ENCODE data around the gene LDLRAD4. TPM values are rescaled to one million over a fixed set of nuclear protein-coding genes. Genes with fewer than 3 reads are reported as not detected.

Gene LDLRAD4
- total RNA-seq, 1 experiment from 2014 or later: not detected

- no peak overlapping the region for H3K4me3 ChIP-seq (ENCODE audit: low read length)
- no peaks in the 10 kb centered on the region for H3K79me2 ChIP-seq (ENCODE audit: low read length)
- CTCF ChIA-PET: no interaction called here
- no TSS peak for BruUV-seq (replicated peaks)
- no peaks in the 10 kb centered on the region for H3F3A ChIP-seq (ENCODE audit: low read length, unreplicated experiment)
- POLR2A ChIA-PET (ENCODE audit: unreplicated experiment): no interaction called here
- no peaks in the 10 kb centered on the region for H3K36me3 ChIP-seq (ENCODE audit: low read depth, low read length)
- no peaks in the 10 kb centered on the region for H3K9me3 ChIP-seq (ENCODE audit: low read length)
- H4K20me1 ChIP-seq (ENCODE audit: low read length): no peaks in the 10 kb centered on the region
- H3K9me2 ChIP-seq (replicated peaks; ENCODE audit: low read length): no peaks in the 10 kb centered on the region
- no peak overlapping the region for H3K27ac ChIP-seq (ENCODE audit: low read length)
- ATAC-seq (no peak), DNase-seq (no peak)
- H3K9ac ChIP-seq (ENCODE audit: low read length): no peak overlapping the region
- no peak overlapping the region for H3K4me2 ChIP-seq (ENCODE audit: low read length)
- intact Hi-C loops (cut with micrococcal nuclease): no loop called here
- H3K27me3 ChIP-seq (ENCODE audit: low read length): peaks cover 35% of the 10 kb centered on the region
- TF ChIP-seq CTCF (conservative IDR thresholded peaks at IDR 0.05; ENCODE audit: low read depth, low read length) (no peak), EZH2 (IDR thresholded peaks at IDR 0.05; ENCODE audit: low read length, unreplicated experiment) (no peak)
- no peak overlapping the region for H2AFZ ChIP-seq (ENCODE audit: low read length)
- no peaks in the 10 kb centered on the region for H3K4me1 ChIP-seq (ENCODE audit: insufficient read depth, low read length)
These were observed 187.6 kb downstream of the LDLRAD4 start for GRCh38 chr18:13406049-13406615.

- POLR2A ChIA-PET (ENCODE audit: unreplicated experiment): no interaction called here
- intact Hi-C loops (cut with micrococcal nuclease): no loop called here
These were observed 188.2 kb downstream of the LDLRAD4 start for GRCh38 chr18:13406736-13407135.

GRCh38 chr18:13407484-13407883 lies 188.9 kb downstream of the LDLRAD4 start:
- H3K79me2 ChIP-seq (ENCODE audit: low read length): no peaks in the 10 kb centered on the region
- intact Hi-C loops (cut with micrococcal nuclease): no loop called here
- H4K20me1 ChIP-seq (ENCODE audit: low read length): no peaks in the 10 kb centered on the region
- H3K9me3 ChIP-seq (ENCODE audit: low read length): no peaks in the 10 kb centered on the region
- no peak for TF ChIP-seq CTCF (conservative IDR thresholded peaks at IDR 0.05; ENCODE audit: low read depth, low read length)
- no peak overlapping the region for H3K4me2 ChIP-seq (ENCODE audit: low read length)
- ChIA-PET POLR2A (ENCODE audit: unreplicated experiment) (no interaction called here), CTCF (no interaction called here)
- no peaks in the 10 kb centered on the region for H3F3A ChIP-seq (ENCODE audit: low read length, unreplicated experiment)
- no peaks in the 10 kb centered on the region for H3K36me3 ChIP-seq (ENCODE audit: low read depth, low read length)
- no peak overlapping the region for H3K4me3 ChIP-seq (ENCODE audit: low read length)
- peaks cover 25% of the 10 kb centered on the region for H3K27me3 ChIP-seq (ENCODE audit: low read length)
- no peak overlapping the region for H3K9ac ChIP-seq (ENCODE audit: low read length)
- no peaks in the 10 kb centered on the region for H3K4me1 ChIP-seq (ENCODE audit: insufficient read depth, low read length)
- ATAC-seq (no peak), DNase-seq (no peak)
- H3K9me2 ChIP-seq (replicated peaks; ENCODE audit: low read length): no peaks in the 10 kb centered on the region
- no peak overlapping the region for H3K27ac ChIP-seq (ENCODE audit: low read length)
- no TSS peak for BruUV-seq (replicated peaks)
- no peak overlapping the region for H2AFZ ChIP-seq (ENCODE audit: low read length)

More at GRCh38 chr18:13406736-13407135, 188.2 kb downstream of the LDLRAD4 start:
- DNase-seq (no peak), ATAC-seq (no peak)
- Histone ChIP-seq H3F3A (ENCODE audit: low read length, unreplicated experiment) (no peaks in the 10 kb centered on the region), H3K27ac (ENCODE audit: low read length) (no peak overlapping the region), H4K20me1 (ENCODE audit: low read length) (no peaks in the 10 kb centered on the region), H3K36me3 (ENCODE audit: low read depth, low read length) (no peaks in the 10 kb centered on the region), H3K4me1 (ENCODE audit: insufficient read depth, low read length) (no peaks in the 10 kb centered on the region), H3K79me2 (ENCODE audit: low read length) (no peaks in the 10 kb centered on the region), H3K9me3 (ENCODE audit: low read length) (no peaks in the 10 kb centered on the region), H3K9ac (ENCODE audit: low read length) (no peak overlapping the region), H3K4me2 (ENCODE audit: low read length) (no peak overlapping the region), H3K27me3 (ENCODE audit: low read length) (peaks cover 29% of the 10 kb centered on the region), H2AFZ (ENCODE audit: low read length) (no peak overlapping the region), H3K9me2 (replicated peaks; ENCODE audit: low read length) (no peaks in the 10 kb centered on the region), H3K4me3 (ENCODE audit: low read length) (no peak overlapping the region)
- BruUV-seq (replicated peaks): no TSS peak
- CTCF ChIA-PET: no interaction called here
- no peak for TF ChIP-seq CTCF (conservative IDR thresholded peaks at IDR 0.05; ENCODE audit: low read depth, low read length)
- no peak for TF ChIP-seq EZH2 (IDR thresholded peaks at IDR 0.05; ENCODE audit: low read length, unreplicated experiment)
- TF ChIP-seq EZH2phosphoT487 (IDR thresholded peaks at IDR 0.05; ENCODE audit: borderline replicate concordance, low read length): no peak
